AG10803 (cell line): ENCODE data around the gene CPM.

ENCODE experiments used
- DNase-seq: peaks from one replicate; pipeline ENCODE4 v3.0.0; 2010; ENCODE audit warnings: low read depth
- H3K4me3 ChIP-seq: 2 replicates; pipeline ENCODE4 v1.5.1; 2011; ENCODE audit warnings: mild to moderate bottlenecking, low read length, control low read depth
- TF ChIP-seq, protein P1 (sequence below): conservative IDR thresholded peaks from 2 replicates; pipeline ENCODE4 v1.5.1; 2011; ENCODE audit warnings: mild to moderate bottlenecking, low read length, control low read depth, inconsistent platforms

The CPM gene

DNA sequence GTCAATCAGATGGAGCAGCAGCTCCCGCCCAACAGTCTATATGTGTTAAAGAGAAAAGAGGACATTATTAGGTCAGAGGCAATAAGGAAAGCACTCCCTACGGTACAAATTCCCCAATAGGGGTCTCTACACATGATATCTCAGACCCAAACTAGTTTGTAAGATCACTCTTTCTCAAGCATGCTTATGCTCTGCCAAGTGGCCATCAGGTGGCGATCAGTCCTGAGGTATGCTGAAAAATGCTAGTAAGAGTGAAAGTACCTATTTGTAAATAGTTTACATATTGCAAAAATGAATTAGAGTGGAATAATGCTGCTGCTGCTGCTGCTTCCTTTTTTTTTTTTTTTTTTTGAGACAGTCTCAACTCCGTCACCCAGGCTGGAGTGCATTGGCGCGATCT lies 61.0 kb downstream of the CPM start:
- no peak overlapping the region for H3K4me3 ChIP-seq
- TF ChIP-seq, protein P1, sequence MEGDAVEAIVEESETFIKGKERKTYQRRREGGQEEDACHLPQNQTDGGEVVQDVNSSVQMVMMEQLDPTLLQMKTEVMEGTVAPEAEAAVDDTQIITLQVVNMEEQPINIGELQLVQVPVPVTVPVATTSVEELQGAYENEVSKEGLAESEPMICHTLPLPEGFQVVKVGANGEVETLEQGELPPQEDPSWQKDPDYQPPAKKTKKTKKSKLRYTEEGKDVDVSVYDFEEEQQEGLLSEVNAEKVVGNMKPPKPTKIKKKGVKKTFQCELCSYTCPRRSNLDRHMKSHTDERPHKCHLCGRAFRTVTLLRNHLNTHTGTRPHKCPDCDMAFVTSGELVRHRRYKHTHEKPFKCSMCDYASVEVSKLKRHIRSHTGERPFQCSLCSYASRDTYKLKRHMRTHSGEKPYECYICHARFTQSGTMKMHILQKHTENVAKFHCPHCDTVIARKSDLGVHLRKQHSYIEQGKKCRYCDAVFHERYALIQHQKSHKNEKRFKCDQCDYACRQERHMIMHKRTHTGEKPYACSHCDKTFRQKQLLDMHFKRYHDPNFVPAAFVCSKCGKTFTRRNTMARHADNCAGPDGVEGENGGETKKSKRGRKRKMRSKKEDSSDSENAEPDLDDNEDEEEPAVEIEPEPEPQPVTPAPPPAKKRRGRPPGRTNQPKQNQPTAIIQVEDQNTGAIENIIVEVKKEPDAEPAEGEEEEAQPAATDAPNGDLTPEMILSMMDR: peak; percentile 38
- DNase-seq: no peak

DNA sequence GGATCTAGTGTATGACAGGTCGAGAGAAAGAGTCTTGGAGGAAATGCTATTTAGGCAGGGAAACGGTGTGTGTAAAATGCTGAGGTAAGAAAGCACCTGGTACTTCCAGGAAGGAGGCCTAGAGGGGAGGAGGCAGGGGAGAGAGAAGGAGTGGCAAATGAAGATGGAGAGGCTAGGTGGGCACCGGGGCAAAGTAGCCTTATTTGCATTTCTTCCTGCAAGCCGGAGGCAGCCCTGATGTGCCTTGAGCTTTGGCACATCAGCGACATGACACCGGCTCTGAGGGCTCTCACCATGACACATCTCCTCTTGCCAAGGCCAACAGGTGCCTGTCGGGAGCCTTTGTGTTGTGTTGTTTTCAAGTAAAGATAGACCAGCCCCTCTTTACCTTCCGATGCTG lies 61.6 kb downstream of the CPM start:
- H3K4me3 ChIP-seq: no peak overlapping the region
- TF ChIP-seq, protein P1: no peak
- no peak for DNase-seq

DNA sequence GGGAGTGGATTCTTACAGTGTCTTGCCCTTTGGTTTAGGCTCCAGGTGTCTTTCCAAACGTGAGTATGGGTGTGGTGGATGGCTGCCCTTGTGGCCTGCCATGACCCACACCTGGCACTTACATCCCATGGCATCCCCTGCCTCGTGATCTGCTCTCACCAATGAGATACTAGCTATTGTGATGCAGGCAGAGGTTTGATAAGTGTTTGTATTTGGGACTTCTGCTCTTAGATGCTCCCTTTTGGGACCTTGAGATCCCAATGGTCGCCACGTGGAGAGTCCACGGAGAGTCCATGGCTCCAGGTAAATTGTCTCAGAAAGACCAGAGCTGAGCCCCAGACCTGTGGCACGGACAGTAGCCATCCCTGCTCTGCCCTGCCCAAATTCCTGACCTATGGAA lies 62.5 kb downstream of the CPM start:
- no peak for DNase-seq
- TF ChIP-seq, protein P1: no peak
- no peak overlapping the region for H3K4me3 ChIP-seq

DNA sequence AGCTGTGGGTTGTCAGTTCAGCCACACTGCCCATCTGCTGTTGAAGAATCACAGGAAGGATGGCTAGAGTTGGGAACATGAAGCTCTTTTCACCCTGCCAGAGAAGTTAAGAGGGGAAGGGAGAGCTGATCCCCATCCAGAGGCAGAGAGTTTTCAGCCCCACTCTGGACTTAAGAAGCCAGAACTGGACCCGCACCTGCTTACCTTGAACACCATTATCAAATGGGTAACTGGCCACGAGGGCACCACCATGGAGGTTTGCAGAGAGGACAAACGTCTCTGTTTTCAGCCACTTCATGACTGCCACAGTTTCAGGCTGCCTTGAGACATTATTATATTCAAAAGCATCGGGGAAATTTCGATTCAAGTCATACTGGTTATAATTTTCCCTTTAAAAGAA lies 63.0 kb downstream of the CPM start:
- TF ChIP-seq, protein P1: no peak
- H3K4me3 ChIP-seq: no peak overlapping the region
- no peak for DNase-seq

DNA sequence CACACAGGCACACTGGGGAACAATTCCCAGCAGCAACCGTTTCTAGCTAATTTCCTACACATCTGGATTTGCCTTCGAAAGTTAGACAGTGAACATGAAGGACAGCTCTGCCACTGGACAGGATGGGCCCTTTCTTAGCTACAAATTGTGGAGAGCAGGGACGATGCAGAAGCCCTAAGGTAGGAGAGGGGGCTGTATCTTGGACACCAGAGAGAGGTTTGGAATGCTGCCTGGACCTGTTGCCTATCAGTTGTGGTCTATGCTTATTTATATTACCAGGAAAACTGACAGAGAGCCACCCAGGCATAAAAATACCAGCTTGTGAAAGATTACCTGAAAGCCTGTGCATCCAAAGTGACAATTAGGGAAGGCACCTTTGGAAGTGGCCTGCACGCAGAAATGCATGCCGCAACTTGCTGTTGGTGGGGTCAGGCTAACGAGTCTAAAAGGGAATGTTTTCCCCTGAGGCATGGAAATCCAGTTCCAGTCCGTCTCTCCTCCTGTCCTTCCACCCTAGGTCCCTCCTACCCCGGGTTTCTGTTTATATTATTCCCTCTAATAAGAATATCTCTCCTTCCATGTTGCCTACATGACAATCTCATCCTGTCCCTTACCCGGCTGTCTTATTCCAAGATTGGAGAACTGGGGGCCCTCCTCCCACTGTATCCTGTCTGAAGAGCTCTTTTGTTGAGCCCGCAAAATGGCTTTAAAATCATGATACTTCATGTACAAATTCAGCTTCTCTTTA lies 64.8 kb downstream of the CPM start:
- H3K4me3 ChIP-seq: no peak overlapping the region
- TF ChIP-seq, protein P1: no peak
- DNase-seq: no peak

DNA sequence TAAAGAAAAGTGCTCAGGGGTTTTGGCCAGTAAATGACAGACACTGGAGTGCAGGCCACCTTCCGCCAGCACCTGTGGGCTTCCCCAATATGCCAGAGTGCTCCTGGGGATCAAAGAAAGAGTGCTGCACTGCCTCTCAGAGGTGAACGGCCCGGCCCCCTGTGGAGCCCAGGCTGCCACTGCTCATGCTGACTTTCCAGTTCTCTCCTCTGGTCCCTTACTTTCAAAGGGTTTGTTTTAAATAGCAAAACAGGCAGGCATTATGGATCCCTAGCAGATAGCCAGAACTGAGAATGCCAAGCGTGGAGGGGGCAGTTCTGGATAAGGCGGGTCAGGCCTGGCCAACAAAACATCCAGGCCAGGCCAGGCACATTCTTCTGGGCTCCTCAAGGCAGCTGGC lies 65.4 kb downstream of the CPM start:
- TF ChIP-seq, protein P1: no peak
- DNase-seq: no peak
- no peak overlapping the region for H3K4me3 ChIP-seq

DNA sequence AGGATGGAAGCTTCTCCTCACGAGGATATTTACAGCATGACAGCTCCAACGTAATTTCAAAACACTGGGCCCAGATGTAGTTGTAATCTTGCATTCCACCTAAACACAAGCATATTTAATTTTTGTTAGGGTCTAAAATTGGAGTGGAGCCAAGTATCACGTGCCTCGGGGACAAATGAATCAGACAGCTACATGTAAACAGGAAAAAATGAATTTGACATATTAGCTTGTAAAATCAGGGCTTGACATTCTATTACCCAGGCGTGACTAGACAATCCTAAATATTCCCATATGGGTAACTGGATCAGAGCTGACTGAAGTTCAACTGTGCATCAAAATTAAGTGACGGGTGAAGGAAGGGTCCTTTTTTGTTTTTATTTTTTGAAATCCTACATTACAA lies 66.0 kb downstream of the CPM start:
- no peak for DNase-seq
- TF ChIP-seq, protein P1: no peak
- no peak overlapping the region for H3K4me3 ChIP-seq
